RWPE2 (cell line): ENCODE data around the gene IKZF3.

Source experiments
- ATAC-seq: fragments of 200-7000 bp; cut with Tn5 transposase; 3 replicates; pipeline ENCODE4 v1.9.1; 2021; ENCODE audit warnings: low read depth
- DNase-seq: peaks from one replicate; pipeline ENCODE4 v3.0.0-alpha.2; 2020; ENCODE audit warnings: low spot score
- H3K27ac ChIP-seq: fragments of 450-650 bp; 2 replicates; pipeline ENCODE4 v1.5.1; 2017; ENCODE audit warnings: mild to moderate bottlenecking; ENCODE audit not compliant: poor library complexity, severe bottlenecking
- H3K27me3 ChIP-seq: fragments of 250-450 bp; sonication (Bioruptor Pico); 2 replicates; pipeline ENCODE4 v1.5.1; 2021; ENCODE audit warnings: mild to moderate bottlenecking, moderate library complexity; ENCODE audit not compliant: insufficient read depth, poor library complexity, severe bottlenecking
- H3K36me3 ChIP-seq: fragments of 250-450 bp; sonication (Bioruptor Pico); 2 replicates; pipeline ENCODE4 v1.5.1; 2020; ENCODE audit warnings: low read depth, mild to moderate bottlenecking, moderate library complexity
- H3K4me1 ChIP-seq: fragments of 250-450 bp; sonication (Bioruptor Pico); 2 replicates; pipeline ENCODE4 v1.5.1; 2021; ENCODE audit warnings: mild to moderate bottlenecking, moderate library complexity; ENCODE audit not compliant: insufficient read depth, poor library complexity, severe bottlenecking
- H3K4me3 ChIP-seq: fragments of 250-450 bp; sonication (Bioruptor Pico); 2 replicates; pipeline ENCODE4 v1.5.1; 2021; ENCODE audit warnings: mild to moderate bottlenecking, moderate library complexity; ENCODE audit not compliant: severe bottlenecking
- H3K9me3 ChIP-seq: fragments of 250-450 bp; sonication (Bioruptor Pico); 2 replicates; pipeline ENCODE4 v1.5.1; 2021; ENCODE audit warnings: mild to moderate bottlenecking, moderate library complexity; ENCODE audit not compliant: severe bottlenecking
- TF ChIP-seq, protein P1 (sequence below): fragments of 450-650 bp; IDR thresholded peaks from one replicate; pipeline ENCODE4 v1.5.1; 2017; ENCODE audit warnings: mild to moderate bottlenecking, moderate library complexity; ENCODE audit not compliant: poor library complexity, severe bottlenecking

Gene IKZF3

DNA sequence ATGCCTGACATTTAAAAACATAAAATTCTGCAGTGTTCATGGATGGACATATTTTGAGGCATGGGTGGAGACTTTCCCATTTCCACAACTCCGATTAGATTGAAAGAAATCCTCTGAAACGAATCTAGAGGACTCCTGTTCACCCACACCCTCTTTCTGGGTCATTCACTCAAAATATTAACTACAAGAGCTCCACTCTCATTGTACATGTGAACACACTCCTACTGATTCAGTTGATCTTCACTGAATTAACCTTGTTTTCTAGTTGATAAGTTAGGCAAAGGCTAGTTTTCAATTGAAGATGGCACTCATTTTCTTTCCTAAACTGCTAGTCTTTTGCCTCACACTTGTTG is 82.3 kb downstream of the IKZF3 start:
- H3K36me3 ChIP-seq: no peaks in the 10 kb centered on the region
- no peak overlapping the region for H3K4me3 ChIP-seq
- peaks cover 26% of the 10 kb centered on the region for H3K4me1 ChIP-seq
- DNase-seq: no peak
- TF ChIP-seq, protein P1, sequence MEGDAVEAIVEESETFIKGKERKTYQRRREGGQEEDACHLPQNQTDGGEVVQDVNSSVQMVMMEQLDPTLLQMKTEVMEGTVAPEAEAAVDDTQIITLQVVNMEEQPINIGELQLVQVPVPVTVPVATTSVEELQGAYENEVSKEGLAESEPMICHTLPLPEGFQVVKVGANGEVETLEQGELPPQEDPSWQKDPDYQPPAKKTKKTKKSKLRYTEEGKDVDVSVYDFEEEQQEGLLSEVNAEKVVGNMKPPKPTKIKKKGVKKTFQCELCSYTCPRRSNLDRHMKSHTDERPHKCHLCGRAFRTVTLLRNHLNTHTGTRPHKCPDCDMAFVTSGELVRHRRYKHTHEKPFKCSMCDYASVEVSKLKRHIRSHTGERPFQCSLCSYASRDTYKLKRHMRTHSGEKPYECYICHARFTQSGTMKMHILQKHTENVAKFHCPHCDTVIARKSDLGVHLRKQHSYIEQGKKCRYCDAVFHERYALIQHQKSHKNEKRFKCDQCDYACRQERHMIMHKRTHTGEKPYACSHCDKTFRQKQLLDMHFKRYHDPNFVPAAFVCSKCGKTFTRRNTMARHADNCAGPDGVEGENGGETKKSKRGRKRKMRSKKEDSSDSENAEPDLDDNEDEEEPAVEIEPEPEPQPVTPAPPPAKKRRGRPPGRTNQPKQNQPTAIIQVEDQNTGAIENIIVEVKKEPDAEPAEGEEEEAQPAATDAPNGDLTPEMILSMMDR: no peak
- ATAC-seq: no peak
- H3K9me3 ChIP-seq: no peaks in the 10 kb centered on the region
- peak overlapping the region; percentile 85 for H3K27ac ChIP-seq
- H3K27me3 ChIP-seq: no peaks in the 10 kb centered on the region

DNA sequence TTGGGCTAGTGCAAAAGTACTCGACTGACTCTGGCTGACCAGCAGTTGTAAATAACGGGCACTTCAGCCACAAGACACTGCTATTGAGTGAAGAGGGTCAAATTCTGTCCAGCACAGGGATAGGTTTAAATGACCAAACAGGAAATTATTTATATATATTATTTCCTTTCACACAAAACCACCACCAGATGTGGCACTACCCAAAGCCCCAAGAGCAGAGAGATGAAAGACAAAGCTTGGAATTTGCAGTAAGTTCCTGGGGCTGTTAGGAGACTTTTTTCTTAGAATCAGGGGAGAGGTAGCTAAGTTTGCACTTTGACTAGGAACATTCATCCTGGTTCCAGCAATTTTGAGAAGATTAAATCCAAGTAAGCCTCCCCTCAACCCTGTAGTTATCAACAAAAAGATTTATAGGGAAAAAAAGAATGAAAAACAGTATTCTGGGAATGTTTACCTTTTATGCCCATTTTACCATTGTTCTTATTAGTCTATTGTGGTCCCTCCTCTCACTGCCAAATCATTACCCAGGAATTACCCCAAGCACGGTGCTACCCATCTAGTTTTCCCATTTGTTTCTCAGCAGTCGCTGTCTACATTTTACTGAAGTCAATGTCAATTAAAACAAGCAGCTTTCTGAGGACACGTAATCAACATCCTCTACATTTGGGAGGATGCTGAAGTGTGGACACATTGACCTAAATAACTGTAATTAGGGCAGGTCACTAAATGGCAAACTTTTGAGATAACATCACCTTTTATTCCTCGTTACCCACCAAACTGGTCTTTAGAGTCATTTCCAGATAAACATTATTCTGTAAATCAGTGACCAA is 82.9 kb downstream of the IKZF3 start:
- no peak; the same call in 2 of the 3 replicates for ATAC-seq
- Histone ChIP-seq H3K27ac (peak overlapping the region; percentile 85), H3K27me3 (no peaks in the 10 kb centered on the region), H3K4me3 (no peak overlapping the region), H3K36me3 (no peaks in the 10 kb centered on the region), H3K4me1 (peaks cover 26% of the 10 kb centered on the region), H3K9me3 (no peaks in the 10 kb centered on the region)
- TF ChIP-seq, protein P1: peak; percentile 22
- no peak for DNase-seq

DNA sequence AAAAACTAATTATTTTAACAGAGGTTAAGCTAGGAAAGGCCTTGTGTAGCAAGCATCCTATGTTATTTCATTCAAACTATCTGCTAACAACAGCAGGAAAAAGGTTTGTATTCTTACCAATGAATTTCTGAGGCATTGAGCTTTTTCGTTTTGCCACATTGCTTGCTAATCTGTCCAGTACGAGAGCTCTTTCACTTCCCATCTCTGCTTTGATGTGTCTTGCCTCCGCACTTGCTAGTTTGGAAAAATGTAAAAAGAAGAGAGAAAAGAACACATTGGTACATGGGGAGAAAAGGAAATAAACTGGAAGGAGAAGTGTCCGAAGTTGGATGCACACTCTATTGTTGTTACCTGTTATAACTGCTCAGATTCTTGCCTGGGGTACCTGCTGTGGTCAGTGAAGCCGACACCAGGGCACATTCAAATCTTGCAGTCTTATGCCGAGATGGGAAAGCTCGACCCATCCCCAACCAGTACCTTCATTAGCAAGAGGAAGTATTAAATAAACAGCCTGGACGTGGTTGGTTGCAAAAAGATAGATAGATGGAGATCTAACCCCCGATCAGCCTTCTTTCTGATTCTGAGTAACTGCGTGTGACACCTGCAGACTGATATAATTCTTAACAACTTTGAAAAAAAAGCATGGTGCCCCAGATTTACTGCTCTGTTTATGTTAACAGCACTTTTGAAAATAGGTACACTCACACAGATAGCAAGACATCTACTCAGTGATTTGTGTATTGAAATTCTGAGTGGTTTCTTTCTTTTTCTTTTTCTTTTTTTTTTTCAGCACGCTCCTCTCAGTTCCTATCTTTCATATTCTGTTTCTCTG is 86.4 kb downstream of the IKZF3 start:
- ATAC-seq: no peak
- no peaks in the 10 kb centered on the region for H3K9me3 ChIP-seq
- H3K27ac ChIP-seq: no peak overlapping the region
- no peaks in the 10 kb centered on the region for H3K27me3 ChIP-seq
- H3K4me1 ChIP-seq: peaks cover 19% of the 10 kb centered on the region
- no peak overlapping the region for H3K4me3 ChIP-seq
- DNase-seq: no peak
- TF ChIP-seq, protein P1: no peak
- H3K36me3 ChIP-seq: no peaks in the 10 kb centered on the region

DNA sequence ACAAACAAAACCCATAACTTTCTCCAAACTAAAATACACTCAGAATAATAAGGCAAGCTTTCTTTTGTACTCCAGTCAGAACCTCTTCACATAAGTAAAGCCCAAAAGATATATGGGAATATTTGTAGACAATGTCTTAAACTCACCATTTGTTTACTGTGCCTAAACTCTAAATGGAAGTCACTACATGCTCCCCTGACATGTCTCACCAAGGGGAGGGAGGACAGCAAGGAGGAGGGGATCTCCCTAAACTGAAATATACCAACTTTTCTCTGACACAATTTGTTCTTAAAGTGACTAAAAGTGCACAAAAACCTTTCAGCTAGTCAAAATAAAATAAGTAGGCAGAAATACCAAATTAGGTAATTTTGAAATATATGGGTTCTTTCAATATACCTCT is 87.9 kb downstream of the IKZF3 start:
- Histone ChIP-seq H3K4me1 (peaks cover 5% of the 10 kb centered on the region), H3K36me3 (no peaks in the 10 kb centered on the region), H3K27ac (no peak overlapping the region), H3K27me3 (no peaks in the 10 kb centered on the region), H3K4me3 (no peak overlapping the region), H3K9me3 (no peaks in the 10 kb centered on the region)
- no peak for ATAC-seq
- no peak for DNase-seq
- TF ChIP-seq, protein P1: no peak

DNA sequence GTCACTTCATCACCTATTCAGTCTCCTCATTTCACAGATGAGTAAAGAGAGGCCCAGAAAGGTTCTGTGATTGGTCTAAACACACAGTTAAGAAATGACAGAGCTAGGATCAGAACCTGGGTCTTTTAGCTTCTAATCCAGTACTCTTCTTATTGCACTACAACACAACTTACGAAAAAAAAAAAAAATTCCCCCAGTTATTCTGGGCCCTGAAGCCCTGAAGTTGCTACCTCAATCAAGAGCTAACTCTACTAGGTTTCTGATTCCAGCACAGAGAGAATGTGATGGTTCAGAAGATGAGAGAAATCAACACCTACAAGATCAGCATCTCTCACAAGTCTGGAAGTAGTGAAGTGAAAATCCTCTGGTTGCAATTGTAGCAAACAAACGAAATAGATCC is 89.1 kb downstream of the IKZF3 start:
- H3K27me3 ChIP-seq: no peaks in the 10 kb centered on the region
- TF ChIP-seq, protein P1: no peak
- ATAC-seq (no peak), DNase-seq (no peak)
- no peaks in the 10 kb centered on the region for H3K36me3 ChIP-seq
- no peaks in the 10 kb centered on the region for H3K9me3 ChIP-seq
- H3K4me1 ChIP-seq: peaks cover 5% of the 10 kb centered on the region
- H3K27ac ChIP-seq: no peak overlapping the region
- no peak overlapping the region for H3K4me3 ChIP-seq
